LNCaP clone FGC (cell line): ENCODE results near the gene IKBIP.

Source experiments
- DNase-seq: peaks from one replicate; pipeline ENCODE4 v3.0.0-alpha.2; 2011; ENCODE audit warnings: low read depth
- H3K4me3 ChIP-seq: 2 replicates; pipeline ENCODE4 v1.5.1; 2011; ENCODE audit warnings: mild to moderate bottlenecking, low read depth, low read length, control low read depth
- TF ChIP-seq, protein P1 (sequence below): IDR thresholded peaks from 2 replicates; pipeline ENCODE4 v1.5.1; 2012; ENCODE audit warnings: mild to moderate bottlenecking; ENCODE audit not compliant: control insufficient read depth, insufficient read depth; ENCODE audit errors: extremely low read depth

IKBIP gene

GRCh38 chr12:98638009-98638408, 6.6 kb downstream of the IKBIP start:
- H3K4me3 ChIP-seq: no peak overlapping the region
- TF ChIP-seq, protein P1, sequence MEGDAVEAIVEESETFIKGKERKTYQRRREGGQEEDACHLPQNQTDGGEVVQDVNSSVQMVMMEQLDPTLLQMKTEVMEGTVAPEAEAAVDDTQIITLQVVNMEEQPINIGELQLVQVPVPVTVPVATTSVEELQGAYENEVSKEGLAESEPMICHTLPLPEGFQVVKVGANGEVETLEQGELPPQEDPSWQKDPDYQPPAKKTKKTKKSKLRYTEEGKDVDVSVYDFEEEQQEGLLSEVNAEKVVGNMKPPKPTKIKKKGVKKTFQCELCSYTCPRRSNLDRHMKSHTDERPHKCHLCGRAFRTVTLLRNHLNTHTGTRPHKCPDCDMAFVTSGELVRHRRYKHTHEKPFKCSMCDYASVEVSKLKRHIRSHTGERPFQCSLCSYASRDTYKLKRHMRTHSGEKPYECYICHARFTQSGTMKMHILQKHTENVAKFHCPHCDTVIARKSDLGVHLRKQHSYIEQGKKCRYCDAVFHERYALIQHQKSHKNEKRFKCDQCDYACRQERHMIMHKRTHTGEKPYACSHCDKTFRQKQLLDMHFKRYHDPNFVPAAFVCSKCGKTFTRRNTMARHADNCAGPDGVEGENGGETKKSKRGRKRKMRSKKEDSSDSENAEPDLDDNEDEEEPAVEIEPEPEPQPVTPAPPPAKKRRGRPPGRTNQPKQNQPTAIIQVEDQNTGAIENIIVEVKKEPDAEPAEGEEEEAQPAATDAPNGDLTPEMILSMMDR: no peak
- DNase-seq: no peak

DNA sequence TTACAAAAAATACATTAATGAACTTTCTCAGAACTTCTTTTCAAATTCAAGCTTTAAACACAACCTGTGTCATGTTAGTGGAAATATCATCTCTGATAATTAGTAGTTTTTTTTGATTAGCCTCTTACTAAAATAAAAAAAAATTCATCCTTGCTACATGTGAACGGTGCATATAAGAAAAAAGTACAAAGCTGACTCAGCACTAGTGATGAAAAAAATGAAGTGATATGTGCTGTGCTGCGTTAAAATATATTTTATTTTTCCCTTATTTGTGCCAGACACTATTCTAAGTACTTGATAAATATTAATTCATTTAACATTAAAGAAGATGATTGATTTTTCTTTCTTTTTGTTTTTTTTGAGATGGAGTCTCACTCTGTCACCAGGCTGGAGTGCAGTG, 7.5 kb downstream of the IKBIP start:
- H3K4me3 ChIP-seq: no peak overlapping the region
- no peak for DNase-seq
- TF ChIP-seq, protein P1: no peak

GRCh38 chr12:98635657-98636323, 8.8 kb downstream of the IKBIP start:
- TF ChIP-seq, protein P1: no peak
- no peak for DNase-seq
- H3K4me3 ChIP-seq: no peak overlapping the region

DNA sequence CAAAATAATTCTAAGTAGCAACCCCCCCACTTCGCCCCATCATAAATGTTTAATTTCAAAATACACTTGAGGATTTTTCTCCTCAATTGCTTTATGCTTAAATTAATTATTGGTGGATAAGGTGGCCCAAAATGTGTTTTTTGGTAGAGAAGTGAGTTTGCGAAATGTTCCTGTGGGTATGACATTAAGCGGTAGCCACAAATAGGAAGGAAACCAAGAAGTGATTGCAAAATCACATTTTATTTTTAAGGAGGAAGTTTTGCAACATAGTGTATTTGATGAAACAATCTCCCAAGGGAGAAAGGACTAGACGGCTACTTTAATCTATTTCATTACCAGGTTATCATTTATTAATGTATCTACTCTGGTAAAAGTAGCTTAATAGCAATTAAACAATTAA, 25.6 kb downstream of the IKBIP start:
- no peak for DNase-seq
- TF ChIP-seq, protein P1: no peak
- no peak overlapping the region for H3K4me3 ChIP-seq

- TF ChIP-seq, protein P1: no peak
- H3K4me3 ChIP-seq: no peak overlapping the region
- DNase-seq: no peak
Measured at GRCh38 chr12:98612696-98613334, 31.8 kb downstream of the IKBIP start.

DNA sequence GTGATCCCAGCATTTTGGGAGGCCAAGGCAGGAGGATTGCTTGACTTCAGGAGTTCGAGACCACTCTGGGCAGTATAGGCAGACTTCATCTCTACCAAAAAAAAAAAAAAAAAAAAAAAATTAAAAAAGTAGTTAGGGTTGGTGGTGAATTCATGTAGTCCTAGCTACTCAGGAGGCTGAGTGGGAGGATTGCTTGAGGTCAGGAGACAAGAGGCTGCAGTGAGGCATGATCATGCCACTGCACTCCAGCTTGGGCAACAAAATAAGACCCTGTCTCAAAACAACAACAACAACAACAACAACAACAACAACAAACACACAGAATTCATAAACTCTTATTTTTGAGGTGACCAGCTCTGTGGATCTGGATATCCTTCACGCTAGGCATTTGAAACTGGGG, 34.0 kb downstream of the IKBIP start:
- H3K4me3 ChIP-seq: no peak overlapping the region
- TF ChIP-seq, protein P1: no peak
- DNase-seq: no peak

- no peak for DNase-seq
- TF ChIP-seq, protein P1: no peak
- no peak overlapping the region for H3K4me3 ChIP-seq
Measured at GRCh38 chr12:98606359-98606988, 38.1 kb downstream of the IKBIP start.
